Activated CD8-positive, alpha-beta T cell treated with anti-CD3 and anti-CD28 coated beads, Interleukin-2, amount 10 ng/mL, durations not matched to agents 7 days and 5 days (primary cell): ENCODE measurements around the gene LTC4S. TPM values are rescaled to one million over a fixed set of nuclear protein-coding genes. Genes with fewer than 3 reads are reported as not detected.

ENCODE experiments used
- ATAC-seq: fragments of 150-1000 bp; cut with Tn5 transposase; one replicate; pipeline ENCODE4 v1.10.0; 2021; ENCODE audit warnings: moderate library complexity
- CTCF ChIA-PET: fragments of 350-600 bp; sonication (Branson Sonifier 250); formaldehyde crosslinking; loops from one replicate; lab custom pipeline; 2021; ENCODE audit warnings: antibody characterized with exemption; lab: Charles Lee
- POLR2A ChIA-PET: fragments of 350-600 bp; sonication (Branson Sonifier 250); formaldehyde crosslinking; loops from one replicate; lab custom pipeline; 2021; ENCODE audit warnings: antibody characterized with exemption; lab: Charles Lee
- DNase-seq: peaks from one replicate; pipeline ENCODE4 v3.0.0-alpha.2; 2020
- H3K27ac Mint-ChIP-seq: one replicate; pipeline ENCODE4 v1.8.0; 2021; ENCODE audit warnings: mild to moderate bottlenecking, mixed read lengths
- H3K27me3 Mint-ChIP-seq: one replicate; pipeline ENCODE4 v1.8.0; 2021; ENCODE audit warnings: low read depth, mixed read lengths
- H3K36me3 Mint-ChIP-seq: one replicate; pipeline ENCODE4 v1.8.0; 2021; ENCODE audit warnings: low read depth, mixed read lengths
- H3K4me1 Mint-ChIP-seq: one replicate; pipeline ENCODE4 v1.8.0; 2021; ENCODE audit warnings: low read depth, mixed read lengths
- H3K4me3 Mint-ChIP-seq: one replicate; pipeline ENCODE4 v1.8.0; 2021; ENCODE audit warnings: mild to moderate bottlenecking, mixed read lengths
- H3K9me3 Mint-ChIP-seq: one replicate; pipeline ENCODE4 v1.8.0; 2022; ENCODE audit warnings: mixed read lengths; ENCODE audit not compliant: insufficient read depth
- total RNA-seq, 2 experiments: library from RNA; stranded (reverse); gene quantifications; one replicate each; pipeline ENCODE4 v1.2.3, GENCODE V29; 2021

Gene LTC4S
- total RNA-seq, 2 experiments from 2014 or later, result 3.7 to 3.8 TPM

DNA sequence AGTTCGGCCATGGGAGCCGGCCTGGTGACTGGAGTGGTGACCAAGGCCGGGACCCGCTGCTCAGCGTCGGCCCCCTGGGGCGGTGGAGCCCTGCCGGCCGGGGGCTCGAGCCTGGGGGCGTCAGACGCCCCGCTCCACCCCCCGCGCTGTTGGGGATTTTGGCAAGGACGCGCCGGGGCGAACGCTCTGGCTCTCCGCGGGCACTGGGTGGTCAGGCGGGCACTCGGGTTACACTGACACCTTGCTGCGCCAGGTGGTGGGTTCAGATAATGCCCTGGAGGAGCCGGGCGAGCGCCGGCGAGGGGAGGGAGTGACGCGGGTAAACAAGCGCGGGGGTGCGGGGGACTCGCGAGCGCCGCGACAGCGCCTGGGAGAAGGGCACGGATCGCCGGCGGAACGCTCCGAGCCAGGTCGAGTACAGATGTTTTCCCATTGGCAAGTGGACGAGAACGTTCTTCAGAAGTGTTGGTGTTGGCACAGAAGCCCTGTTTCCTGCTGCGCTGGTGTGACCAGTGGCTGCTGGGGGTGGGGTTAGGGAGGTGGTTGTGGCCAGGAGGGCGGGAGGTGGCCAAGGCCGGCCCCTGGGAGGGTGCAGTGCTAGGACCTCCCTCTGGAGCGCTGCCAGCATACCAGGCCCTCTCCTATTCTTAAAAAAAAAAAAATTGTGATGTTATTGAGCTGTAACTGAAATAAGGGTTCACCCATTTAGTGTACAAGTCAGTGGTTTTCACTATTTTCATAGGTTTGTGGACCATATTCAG lies 27.7 kb downstream of the LTC4S start:
- ATAC-seq (peak; percentile 73), DNase-seq (peak; percentile 91)
- Mint-ChIP-seq H3K9me3 (no peaks in the 10 kb centered on the region), H3K36me3 (peaks cover 44% of the 10 kb centered on the region), H3K27ac (peak overlapping the region; percentile 97), H3K4me1 (peaks cover 54% of the 10 kb centered on the region), H3K27me3 (no peaks in the 10 kb centered on the region), H3K4me3 (peak overlapping the region; percentile 91)
- POLR2A ChIA-PET, result interaction anchor here (0.6 to 3.6 kb wide), 15 partner anchors 9 to 471 kb away, joined by 3 to 29 read pairs (median 4); partner anchors contain the start of genes HNRNPH1 and MRNIP
- CTCF ChIA-PET, result interaction anchor here (0.7 to 2.4 kb wide), 4 partner anchors 11 to 59 kb away, joined by 4 to 7 read pairs (median 6); no protein-coding TSS in a partner anchor

GRCh38 chr5:179822059-179822432 lies 28.3 kb downstream of the LTC4S start:
- H3K4me1 Mint-ChIP-seq, result peaks cover 57% of the 10 kb centered on the region
- H3K27ac Mint-ChIP-seq, result peak overlapping the region; percentile 97
- ChIA-PET POLR2A (interaction anchor here (0.6 to 3.6 kb wide), 11 partner anchors 9 to 470 kb away, joined by 3 to 29 read pairs (median 4); no protein-coding TSS in a partner anchor), CTCF (interaction anchor here (0.7 to 2.4 kb wide), 5 partner anchors 11 to 149 kb away, joined by 3 to 7 read pairs (median 6); no protein-coding TSS in a partner anchor)
- DNase-seq (no peak), ATAC-seq (no peak)
- H3K9me3 Mint-ChIP-seq, result no peaks in the 10 kb centered on the region
- H3K36me3 Mint-ChIP-seq, result peaks cover 49% of the 10 kb centered on the region
- peak overlapping the region; percentile 91 for H3K4me3 Mint-ChIP-seq
- no peaks in the 10 kb centered on the region for H3K27me3 Mint-ChIP-seq

DNA sequence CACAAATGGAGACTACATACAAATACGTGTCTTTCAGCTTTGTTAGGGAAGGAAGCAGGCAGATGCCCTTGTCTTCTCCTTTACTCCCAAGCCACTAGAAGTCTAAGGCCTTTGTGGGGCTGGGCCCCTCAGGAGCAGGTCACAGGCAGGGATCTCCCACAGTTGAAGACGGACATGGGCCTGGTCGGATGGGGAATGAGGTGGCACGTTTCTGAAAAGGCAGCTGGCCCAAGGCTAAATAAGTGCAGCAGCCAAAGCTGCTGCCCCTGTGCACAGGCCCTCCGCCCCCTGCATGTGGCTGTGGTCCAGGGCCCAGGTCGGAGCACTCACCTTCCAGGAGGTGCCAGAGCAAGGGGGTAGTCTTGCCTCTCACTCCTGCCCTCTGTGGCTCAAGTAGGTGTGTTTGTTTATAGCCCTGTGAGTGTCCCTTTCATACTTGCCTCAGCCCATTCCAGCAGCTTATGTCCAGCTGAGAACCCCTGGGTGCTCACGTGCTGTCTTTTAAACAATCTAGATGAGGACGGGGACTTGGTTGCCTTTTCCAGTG lies 28.7 kb downstream of the LTC4S start:
- CTCF ChIA-PET, result interaction anchor here (0.7 to 2.4 kb wide), 5 partner anchors 10 to 148 kb away, joined by 3 to 7 read pairs (median 6); no protein-coding TSS in a partner anchor
- no peaks in the 10 kb centered on the region for H3K9me3 Mint-ChIP-seq
- peak overlapping the region; percentile 97 for H3K27ac Mint-ChIP-seq
- peaks cover 56% of the 10 kb centered on the region for H3K4me1 Mint-ChIP-seq
- peaks cover 52% of the 10 kb centered on the region for H3K36me3 Mint-ChIP-seq
- POLR2A ChIA-PET, result interaction anchor here (0.6 to 3.6 kb wide), 10 partner anchors 8 to 470 kb away, joined by 3 to 29 read pairs (median 4); no protein-coding TSS in a partner anchor
- H3K4me3 Mint-ChIP-seq, result peak overlapping the region; percentile 91
- DNase-seq (no peak), ATAC-seq (no peak)
- H3K27me3 Mint-ChIP-seq, result no peaks in the 10 kb centered on the region

DNA sequence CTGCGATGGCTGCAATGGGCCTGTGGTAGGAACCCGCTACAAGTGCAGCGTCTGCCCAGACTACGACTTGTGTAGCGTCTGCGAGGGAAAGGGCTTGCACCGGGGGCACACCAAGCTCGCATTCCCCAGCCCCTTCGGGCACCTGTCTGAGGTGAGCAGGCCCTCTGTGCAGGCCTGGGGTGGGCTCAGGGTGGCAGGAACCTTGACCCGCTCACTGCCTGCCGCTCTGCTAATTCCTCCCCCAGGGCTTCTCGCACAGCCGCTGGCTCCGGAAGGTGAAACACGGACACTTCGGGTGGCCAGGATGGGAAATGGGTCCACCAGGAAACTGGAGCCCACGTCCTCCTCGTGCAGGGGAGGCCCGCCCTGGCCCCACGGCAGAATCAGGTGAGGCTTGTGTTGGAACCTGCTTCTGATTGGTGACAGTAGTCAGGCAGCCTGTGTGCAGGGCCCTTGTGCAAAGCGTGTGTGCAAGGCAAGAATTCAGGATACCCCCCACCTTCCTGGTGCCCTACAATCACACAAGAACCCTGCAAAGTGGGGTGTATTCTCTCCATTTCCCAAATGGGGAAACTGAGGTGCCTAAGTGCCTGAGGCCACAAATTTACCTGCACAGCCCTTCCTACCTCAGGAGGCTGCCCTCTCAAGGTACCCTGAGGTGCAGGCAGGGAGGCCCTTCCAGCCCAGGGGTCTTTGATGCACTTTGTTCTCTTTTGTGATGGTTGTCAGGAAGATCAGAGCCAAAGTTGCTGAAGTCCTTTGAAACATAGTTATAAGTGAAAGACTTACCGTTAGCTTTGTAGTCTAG lies 30.4 kb downstream of the LTC4S start:
- Mint-ChIP-seq H3K4me3 (no peak overlapping the region), H3K4me1 (peaks cover 50% of the 10 kb centered on the region), H3K9me3 (no peaks in the 10 kb centered on the region), H3K36me3 (peaks cover 62% of the 10 kb centered on the region), H3K27me3 (no peaks in the 10 kb centered on the region), H3K27ac (no peak overlapping the region)
- ATAC-seq (no peak), DNase-seq (no peak)
- CTCF ChIA-PET, result no interaction called here
- POLR2A ChIA-PET, result no interaction called here

- peaks cover 44% of the 10 kb centered on the region for H3K4me1 Mint-ChIP-seq
- peaks cover 67% of the 10 kb centered on the region for H3K36me3 Mint-ChIP-seq
Measured at GRCh38 chr5:179824745-179825112, 30.9 kb downstream of the LTC4S start.

DNA sequence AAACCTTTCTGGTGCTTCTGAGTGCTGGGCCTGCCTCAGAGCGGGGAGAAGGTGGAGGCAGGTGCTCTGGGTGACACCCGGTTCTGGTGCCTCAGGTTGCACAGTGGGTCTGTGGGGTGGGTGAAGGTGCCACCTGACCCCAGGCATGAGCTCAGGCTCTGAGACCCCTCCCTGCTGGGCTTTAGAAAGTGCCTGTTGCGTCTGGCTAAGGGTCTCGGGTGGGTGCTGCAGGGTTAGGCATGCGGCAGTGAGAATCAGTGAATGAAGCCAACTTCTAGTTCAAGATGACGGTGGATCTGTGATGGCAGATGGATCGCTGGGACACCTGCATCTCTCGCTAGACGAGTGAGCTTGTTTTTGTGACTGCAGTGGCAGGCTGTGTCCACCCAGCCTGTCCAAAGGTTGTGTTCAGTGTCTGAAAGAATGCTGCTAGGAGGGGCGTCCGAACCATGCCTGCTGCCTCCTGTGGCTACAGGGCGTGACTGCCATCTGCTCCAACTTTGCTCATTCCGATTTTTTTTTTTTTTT lies 31.9 kb downstream of the LTC4S start:
- Mint-ChIP-seq H3K36me3 (peaks cover 76% of the 10 kb centered on the region), H3K27ac (no peak overlapping the region), H3K27me3 (no peaks in the 10 kb centered on the region), H3K9me3 (no peaks in the 10 kb centered on the region), H3K4me1 (peaks cover 36% of the 10 kb centered on the region), H3K4me3 (no peak overlapping the region)
- ATAC-seq, result no peak
- POLR2A ChIA-PET, result no interaction called here
- DNase-seq, result no peak
- CTCF ChIA-PET, result interaction anchor here (0.9 kb wide), 1 partner anchor 31 kb away, joined by 3 read pairs; no protein-coding TSS in a partner anchor

More at GRCh38 chr5:179824745-179825112, 30.9 kb downstream of the LTC4S start:
- H3K27me3 Mint-ChIP-seq, result no peaks in the 10 kb centered on the region
- no peaks in the 10 kb centered on the region for H3K9me3 Mint-ChIP-seq
- POLR2A ChIA-PET, result no interaction called here
- H3K4me3 Mint-ChIP-seq, result no peak overlapping the region
- peak overlapping the region; percentile 55 for H3K27ac Mint-ChIP-seq
- ATAC-seq (no peak), DNase-seq (no peak)
- CTCF ChIA-PET, result no interaction called here

DNA sequence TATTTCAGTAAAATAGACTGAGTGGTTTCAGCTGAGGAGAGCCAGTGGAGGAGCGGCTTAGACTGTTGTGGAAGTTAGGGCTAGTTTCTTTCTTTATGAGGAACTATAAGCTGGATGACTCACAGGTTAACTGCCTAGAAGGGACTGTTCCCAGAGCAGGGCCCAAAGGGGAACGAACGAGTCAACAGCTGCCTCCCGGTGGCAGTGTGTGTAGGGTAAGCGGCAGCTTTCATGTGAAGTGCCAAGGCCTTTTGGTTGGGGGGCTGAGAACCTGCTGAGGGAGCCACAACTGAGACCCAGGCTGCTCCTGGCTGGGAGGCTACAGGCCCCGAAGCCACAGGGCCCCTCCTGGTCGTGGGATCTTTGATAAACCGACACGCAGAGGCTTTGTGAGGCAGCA lies 33.9 kb downstream of the LTC4S start:
- Mint-ChIP-seq H3K9me3 (no peaks in the 10 kb centered on the region), H3K4me1 (peaks cover 25% of the 10 kb centered on the region), H3K27ac (no peak overlapping the region), H3K4me3 (no peak overlapping the region), H3K27me3 (no peaks in the 10 kb centered on the region), H3K36me3 (peaks cover 80% of the 10 kb centered on the region)
- CTCF ChIA-PET, result no interaction called here
- ATAC-seq, result no peak
- POLR2A ChIA-PET, result no interaction called here
- DNase-seq, result no peak

DNA sequence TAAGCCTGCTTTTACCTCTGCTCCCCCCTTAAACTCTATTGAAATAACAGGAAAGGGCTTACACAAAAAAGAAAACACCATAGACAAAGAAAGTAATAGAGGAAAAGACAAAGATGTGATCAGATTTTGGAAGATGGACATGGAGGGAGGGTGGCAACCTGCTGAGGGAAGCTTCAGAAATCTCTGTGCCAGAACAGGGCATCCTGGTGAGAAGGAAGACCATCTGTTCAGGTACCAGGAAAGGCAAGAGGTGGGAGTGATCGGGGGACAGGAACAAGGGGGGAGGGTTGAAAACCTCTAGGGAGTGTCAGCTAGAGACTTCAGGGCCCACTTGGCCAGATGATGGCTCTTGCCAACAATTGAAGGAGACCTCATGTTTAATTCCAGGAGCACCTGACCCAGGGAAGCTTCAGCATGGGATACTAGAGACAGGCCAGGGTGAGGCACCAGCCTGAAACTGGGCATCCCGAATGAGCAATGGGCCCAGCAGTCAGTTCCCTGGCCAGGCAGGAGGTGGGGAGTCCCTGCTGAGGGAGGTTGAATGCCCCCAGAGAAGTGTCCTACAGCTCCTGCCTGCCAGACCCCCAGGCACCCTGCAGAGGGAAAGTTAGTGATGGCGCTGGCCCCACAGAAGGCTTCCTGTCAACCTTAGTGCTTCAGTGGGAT lies 35.1 kb downstream of the LTC4S start:
- Mint-ChIP-seq H3K27ac (peak overlapping the region; percentile 29), H3K27me3 (no peaks in the 10 kb centered on the region), H3K4me1 (peaks cover 17% of the 10 kb centered on the region), H3K36me3 (peaks cover 78% of the 10 kb centered on the region), H3K9me3 (no peaks in the 10 kb centered on the region), H3K4me3 (no peak overlapping the region)
- CTCF ChIA-PET, result interaction anchor here (1.7 kb wide), 1 partner anchor 27 kb away, joined by 8 read pairs; no protein-coding TSS in a partner anchor
- POLR2A ChIA-PET, result no interaction called here
- ATAC-seq (no peak), DNase-seq (no peak)

- H3K36me3 Mint-ChIP-seq, result peaks cover 71% of the 10 kb centered on the region
- H3K9me3 Mint-ChIP-seq, result no peaks in the 10 kb centered on the region
- H3K4me3 Mint-ChIP-seq, result no peak overlapping the region
- no peak for ATAC-seq
- DNase-seq, result no peak
- ChIA-PET CTCF (interaction anchor here (1.7 kb wide), 1 partner anchor 28 kb away, joined by 8 read pairs; no protein-coding TSS in a partner anchor), POLR2A (interaction anchor here (1.4 kb wide), 1 partner anchor 19 kb away, joined by 3 read pairs; no protein-coding TSS in a partner anchor)
- H3K27ac Mint-ChIP-seq, result no peak overlapping the region
- H3K27me3 Mint-ChIP-seq, result no peaks in the 10 kb centered on the region
- peaks cover 10% of the 10 kb centered on the region for H3K4me1 Mint-ChIP-seq
Measured at GRCh38 chr5:179829732-179830435, 36.1 kb downstream of the LTC4S start.

- Mint-ChIP-seq H3K27me3 (no peaks in the 10 kb centered on the region), H3K36me3 (peaks cover 69% of the 10 kb centered on the region), H3K27ac (peak overlapping the region; percentile 39), H3K4me1 (peaks cover 15% of the 10 kb centered on the region), H3K4me3 (no peak overlapping the region), H3K9me3 (no peaks in the 10 kb centered on the region)
- POLR2A ChIA-PET, result interaction anchor here (0.9 to 1.4 kb wide), 2 partner anchors 9 to 20 kb away, joined by 3 to 4 read pairs; no protein-coding TSS in a partner anchor
- no peak for DNase-seq
- CTCF ChIA-PET, result interaction anchor here (1.7 kb wide), 1 partner anchor 29 kb away, joined by 8 read pairs; no protein-coding TSS in a partner anchor
- no peak for ATAC-seq
Measured at GRCh38 chr5:179830818-179831468, 37.2 kb downstream of the LTC4S start.
